HepG2 (cell line): ENCODE data around the gene BMERB1. TPM values are rescaled to one million over a fixed set of nuclear protein-coding genes. Genes with fewer than 3 reads are reported as not detected.

Source experiments
- HNF4A ChIP-seq: sonication (generic); formaldehyde crosslinking; IDR thresholded peaks from 2 replicates; pipeline ENCODE4 v1.4.0; 2020; ENCODE audit warnings: missing genetic modification reagents
- HOXA3 ChIP-seq: sonication (generic); formaldehyde crosslinking; IDR thresholded peaks from 2 replicates; pipeline ENCODE4 v1.5.0; 2020; ENCODE audit warnings: missing genetic modification reagents
- KDM3A ChIP-seq: IDR thresholded peaks from 2 replicates; pipeline ENCODE4 v1.6.1; 2018; ENCODE audit warnings: low read depth, missing compliant biosample characterization
- MEIS1 ChIP-seq: sonication (generic); formaldehyde crosslinking; IDR thresholded peaks from 2 replicates; pipeline ENCODE4 v1.9.0; 2021; ENCODE audit warnings: mild to moderate bottlenecking, missing genetic modification reagents, moderate library complexity, borderline replicate concordance
- MXD3 ChIP-seq: IDR thresholded peaks from 2 replicates; pipeline ENCODE4 v1.6.1; 2016; ENCODE audit warnings: mild to moderate bottlenecking, missing biosample characterization, missing genetic modification reagents
- NR2F1 ChIP-seq, 2 experiments: fragments of 450-650 bp in 1 of 2; formaldehyde crosslinking in 1 of 2; IDR thresholded peaks; 2 replicates each; pipeline versions ENCODE4 v1.5.0 to v1.6.1; 2016 to 2020; ENCODE audit warnings: mild to moderate bottlenecking in 1 of 2, missing compliant biosample characterization in 1 of 2, missing genetic modification reagents in 1 of 2, moderate library complexity in 1 of 2
- NR2F6 ChIP-seq, 2 experiments: IDR thresholded peaks; 2 replicates each; pipeline ENCODE4 v1.6.1; 2016; ENCODE audit warnings: antibody characterized with exemption in 1 of 2, mild to moderate bottlenecking in 1 of 2
- RARA ChIP-seq: IDR thresholded peaks from 2 replicates; pipeline ENCODE4 v1.6.1; 2016; ENCODE audit warnings: missing genetic modification reagents, missing compliant biosample characterization
- RXRB ChIP-seq: IDR thresholded peaks from 2 replicates; pipeline ENCODE4 v1.6.1; 2016; ENCODE audit warnings: borderline replicate concordance, missing genetic modification reagents, missing compliant biosample characterization
- SAP130 ChIP-seq: IDR thresholded peaks from 2 replicates; pipeline ENCODE4 v1.6.1; 2016; ENCODE audit warnings: low read depth
- ZBTB21 ChIP-seq: sonication (generic); formaldehyde crosslinking; IDR thresholded peaks from 2 replicates; pipeline ENCODE4 v1.4.0; 2020; ENCODE audit warnings: missing genetic modification reagents
- ZMYM3 ChIP-seq: sonication (generic); formaldehyde crosslinking; IDR thresholded peaks from 2 replicates; pipeline ENCODE4 v1.5.1; 2020; ENCODE audit warnings: mild to moderate bottlenecking, missing genetic modification reagents
- ZNF292 ChIP-seq: sonication (generic); formaldehyde crosslinking; IDR thresholded peaks from 2 replicates; pipeline ENCODE4 v1.8.1; 2022; ENCODE audit warnings: mild to moderate bottlenecking, low read depth, missing genetic modification reagents, borderline replicate concordance
- polyA plus RNA-seq, 8 experiments: library from polyadenylated mRNA; depleted of rRNA in 3 of 8; stranded (reverse) in 7 of 8; unstranded in 1 of 8; fragments of >200 nt; fragmentation: Illumina TruSeq in 4 of 8; extraction: Trizol in 4 of 8; gene quantifications; 2 replicates each; pipeline versions ENCODE4 v1.2.1 to v1.2.3, GENCODE V29; 2011 to 2016; ENCODE audit warnings: low read depth in 4 of 8, missing spikeins in 1 of 8, mixed read lengths in 1 of 8; ENCODE audit not compliant: insufficient read depth in 1 of 8
- total RNA-seq, 5 experiments: library from RNA; depleted of rRNA; stranded (reverse); fragments of >200 nt; fragmentation: Illumina TruSeq; extraction: Trizol; gene quantifications; 2 replicates each; pipeline ENCODE4 v1.2.3, GENCODE V29; 2016; ENCODE audit warnings: low read depth in 1 of 5
- TF ChIP-seq, protein P1 (sequence below): sonication (generic); formaldehyde crosslinking; IDR thresholded peaks from 2 replicates; pipeline ENCODE4 v1.4.0; 2020; ENCODE audit warnings: missing genetic modification reagents, mild to moderate bottlenecking, borderline replicate concordance
- TF ChIP-seq, protein P2 (sequence below): sonication (generic); formaldehyde crosslinking; IDR thresholded peaks from 2 replicates; pipeline ENCODE4 v1.5.1; 2020; ENCODE audit warnings: mild to moderate bottlenecking, missing genetic modification reagents, moderate library complexity
- TF ChIP-seq, protein P3 (sequence below): IDR thresholded peaks from 2 replicates; pipeline ENCODE4 v1.4.0; 2020; ENCODE audit warnings: mild to moderate bottlenecking, missing genetic modification reagents

BMERB1 gene
- total and polyA plus RNA-seq, 2 of the 13 experiments (the other 11 are each of a cell fraction or from before 2014, with no cell fraction given), result 1.4 TPM

DNA sequence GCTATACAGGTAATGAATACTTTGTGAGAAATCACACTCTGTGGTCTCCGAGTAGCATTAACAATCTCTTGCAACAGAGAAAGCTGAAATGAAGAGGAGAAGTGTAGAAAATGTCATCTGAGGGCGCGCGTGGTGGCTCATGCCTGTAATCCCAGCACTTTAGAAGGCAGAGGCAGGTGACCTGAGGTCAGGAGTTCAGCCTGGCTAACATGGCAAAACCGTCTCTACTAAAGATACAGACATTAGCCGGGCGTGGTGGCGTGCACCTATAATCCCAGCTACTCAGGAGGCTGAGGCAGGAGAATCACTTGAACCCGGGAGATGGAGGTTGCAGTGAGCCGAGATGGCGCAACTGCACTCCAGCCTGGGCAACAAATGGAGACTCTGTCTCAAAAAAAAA lies 20.5 kb downstream of the BMERB1 start (continued):
- TF ChIP-seq, protein P1, sequence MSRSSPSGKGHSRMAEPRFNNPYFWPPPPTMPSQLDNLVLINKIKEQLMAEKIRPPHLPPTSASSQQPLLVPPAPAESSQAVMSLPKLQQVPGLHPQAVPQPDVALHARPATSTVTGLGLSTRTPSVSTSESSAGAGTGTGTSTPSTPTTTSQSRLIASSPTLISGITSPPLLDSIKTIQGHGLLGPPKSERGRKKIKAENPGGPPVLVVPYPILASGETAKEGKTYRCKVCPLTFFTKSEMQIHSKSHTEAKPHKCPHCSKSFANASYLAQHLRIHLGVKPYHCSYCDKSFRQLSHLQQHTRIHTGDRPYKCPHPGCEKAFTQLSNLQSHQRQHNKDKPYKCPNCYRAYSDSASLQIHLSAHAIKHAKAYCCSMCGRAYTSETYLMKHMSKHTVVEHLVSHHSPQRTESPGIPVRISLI (CRISPR knock-in tag), result 0 out of 2 replicates have a peak, but pooled peaks have one; percentile 10
- 0 out of 2 replicates have a peak, but pooled peaks have one; percentile 4 for TF ChIP-seq KDM3A (CRISPR knock-in tag)
- peak; percentile 78 for TF ChIP-seq RXRB (CRISPR knock-in tag)
- TF ChIP-seq HNF4A (CRISPR knock-in tag), result peak; percentile 33; the same call in 1 of the 2 replicates
- TF ChIP-seq ZNF292 (CRISPR knock-in tag), result peak; percentile 51; the same call in 1 of the 2 replicates
- peak in 1 of 2 experiments; percentile 58; a peak in 2 of 4 replicates for TF ChIP-seq NR2F1 (CRISPR knock-in tag; IDR thresholded peaks at IDR 0.05)
- peak; percentile 58; the same call in 1 of the 2 replicates for TF ChIP-seq NR2F6 (IDR thresholded peaks at IDR 0.05)
- peak; percentile 60; the same call in 1 of the 2 replicates for TF ChIP-seq NR2F6 (CRISPR knock-in tag; IDR thresholded peaks at IDR 0.05)
- TF ChIP-seq HOXA3 (CRISPR knock-in tag), result peak; percentile 48
- TF ChIP-seq MEIS1 (CRISPR knock-in tag), result 0 out of 2 replicates have a peak, but pooled peaks have one; percentile 33
- TF ChIP-seq RARA, result peak; percentile 81
- peak; percentile 18; the same call in 1 of the 2 replicates for TF ChIP-seq SAP130 (CRISPR knock-in tag)
- peak; percentile 47; the same call in 1 of the 2 replicates for TF ChIP-seq ZMYM3 (CRISPR knock-in tag)
- 0 out of 2 replicates have a peak, but pooled peaks have one; percentile 9 for TF ChIP-seq ZBTB21 (CRISPR knock-in tag)
- TF ChIP-seq, protein P2, sequence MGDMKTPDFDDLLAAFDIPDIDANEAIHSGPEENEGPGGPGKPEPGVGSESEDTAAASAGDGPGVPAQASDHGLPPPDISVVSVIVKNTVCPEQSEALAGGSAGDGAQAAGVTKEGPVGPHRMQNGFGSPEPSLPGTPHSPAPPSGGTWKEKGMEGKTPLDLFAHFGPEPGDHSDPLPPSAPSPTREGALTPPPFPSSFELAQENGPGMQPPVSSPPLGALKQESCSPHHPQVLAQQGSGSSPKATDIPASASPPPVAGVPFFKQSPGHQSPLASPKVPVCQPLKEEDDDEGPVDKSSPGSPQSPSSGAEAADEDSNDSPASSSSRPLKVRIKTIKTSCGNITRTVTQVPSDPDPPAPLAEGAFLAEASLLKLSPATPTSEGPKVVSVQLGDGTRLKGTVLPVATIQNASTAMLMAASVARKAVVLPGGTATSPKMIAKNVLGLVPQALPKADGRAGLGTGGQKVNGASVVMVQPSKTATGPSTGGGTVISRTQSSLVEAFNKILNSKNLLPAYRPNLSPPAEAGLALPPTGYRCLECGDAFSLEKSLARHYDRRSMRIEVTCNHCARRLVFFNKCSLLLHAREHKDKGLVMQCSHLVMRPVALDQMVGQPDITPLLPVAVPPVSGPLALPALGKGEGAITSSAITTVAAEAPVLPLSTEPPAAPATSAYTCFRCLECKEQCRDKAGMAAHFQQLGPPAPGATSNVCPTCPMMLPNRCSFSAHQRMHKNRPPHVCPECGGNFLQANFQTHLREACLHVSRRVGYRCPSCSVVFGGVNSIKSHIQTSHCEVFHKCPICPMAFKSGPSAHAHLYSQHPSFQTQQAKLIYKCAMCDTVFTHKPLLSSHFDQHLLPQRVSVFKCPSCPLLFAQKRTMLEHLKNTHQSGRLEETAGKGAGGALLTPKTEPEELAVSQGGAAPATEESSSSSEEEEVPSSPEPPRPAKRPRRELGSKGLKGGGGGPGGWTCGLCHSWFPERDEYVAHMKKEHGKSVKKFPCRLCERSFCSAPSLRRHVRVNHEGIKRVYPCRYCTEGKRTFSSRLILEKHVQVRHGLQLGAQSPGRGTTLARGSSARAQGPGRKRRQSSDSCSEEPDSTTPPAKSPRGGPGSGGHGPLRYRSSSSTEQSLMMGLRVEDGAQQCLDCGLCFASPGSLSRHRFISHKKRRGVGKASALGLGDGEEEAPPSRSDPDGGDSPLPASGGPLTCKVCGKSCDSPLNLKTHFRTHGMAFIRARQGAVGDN (CRISPR knock-in tag), result peak; percentile 24; the same call in 1 of the 2 replicates
- TF ChIP-seq, protein P3, sequence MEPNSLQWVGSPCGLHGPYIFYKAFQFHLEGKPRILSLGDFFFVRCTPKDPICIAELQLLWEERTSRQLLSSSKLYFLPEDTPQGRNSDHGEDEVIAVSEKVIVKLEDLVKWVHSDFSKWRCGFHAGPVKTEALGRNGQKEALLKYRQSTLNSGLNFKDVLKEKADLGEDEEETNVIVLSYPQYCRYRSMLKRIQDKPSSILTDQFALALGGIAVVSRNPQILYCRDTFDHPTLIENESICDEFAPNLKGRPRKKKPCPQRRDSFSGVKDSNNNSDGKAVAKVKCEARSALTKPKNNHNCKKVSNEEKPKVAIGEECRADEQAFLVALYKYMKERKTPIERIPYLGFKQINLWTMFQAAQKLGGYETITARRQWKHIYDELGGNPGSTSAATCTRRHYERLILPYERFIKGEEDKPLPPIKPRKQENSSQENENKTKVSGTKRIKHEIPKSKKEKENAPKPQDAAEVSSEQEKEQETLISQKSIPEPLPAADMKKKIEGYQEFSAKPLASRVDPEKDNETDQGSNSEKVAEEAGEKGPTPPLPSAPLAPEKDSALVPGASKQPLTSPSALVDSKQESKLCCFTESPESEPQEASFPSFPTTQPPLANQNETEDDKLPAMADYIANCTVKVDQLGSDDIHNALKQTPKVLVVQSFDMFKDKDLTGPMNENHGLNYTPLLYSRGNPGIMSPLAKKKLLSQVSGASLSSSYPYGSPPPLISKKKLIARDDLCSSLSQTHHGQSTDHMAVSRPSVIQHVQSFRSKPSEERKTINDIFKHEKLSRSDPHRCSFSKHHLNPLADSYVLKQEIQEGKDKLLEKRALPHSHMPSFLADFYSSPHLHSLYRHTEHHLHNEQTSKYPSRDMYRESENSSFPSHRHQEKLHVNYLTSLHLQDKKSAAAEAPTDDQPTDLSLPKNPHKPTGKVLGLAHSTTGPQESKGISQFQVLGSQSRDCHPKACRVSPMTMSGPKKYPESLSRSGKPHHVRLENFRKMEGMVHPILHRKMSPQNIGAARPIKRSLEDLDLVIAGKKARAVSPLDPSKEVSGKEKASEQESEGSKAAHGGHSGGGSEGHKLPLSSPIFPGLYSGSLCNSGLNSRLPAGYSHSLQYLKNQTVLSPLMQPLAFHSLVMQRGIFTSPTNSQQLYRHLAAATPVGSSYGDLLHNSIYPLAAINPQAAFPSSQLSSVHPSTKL (CRISPR knock-in tag), result 0 out of 2 replicates have a peak, but pooled peaks have one; percentile 11
- TF ChIP-seq MXD3, result 0 out of 2 replicates have a peak, but pooled peaks have one; percentile 16
- TF ChIP-seq, all 625 proteins: peak for 23; not testable (repeated sequence) for 602
